HepG2 (cell line): ENCODE measurements around the gene RAB22A. TPM values are rescaled to one million over a fixed set of nuclear protein-coding genes. Genes with fewer than 3 reads are reported as not detected.

Experiments
- ATAC-seq: fragments of 200-7000 bp; cut with Tn5 transposase; 3 replicates; pipeline ENCODE4 v1.9.1; 2020; ENCODE audit warnings: mild to moderate bottlenecking, moderate library complexity
- BruUV-seq: library from RNA; stranded (reverse); fragments of 400-500 nt; replicated peaks from 2 replicates; lab custom pipeline; 2021; lab: Mats Ljungman, UMichigan
- CTCF ChIA-PET: fragments of 300-600 bp; formaldehyde crosslinking; extraction: SDS; loops from one replicate; lab custom pipeline; 2021; ENCODE audit warnings: low total read pairs, inconsistent platforms, low intra/inter-chr PET ratio; lab: Yijun Ruan, JAX
- POLR2A ChIA-PET: fragments of 350-600 bp; sonication (Branson Sonifier 250); formaldehyde crosslinking; loops from one replicate; lab custom pipeline; 2020; ENCODE audit warnings: antibody characterized with exemption, inconsistent platforms; lab: Yijun Ruan, JAX
- DNase-seq: peaks from one replicate; pipeline ENCODE4 v3.0.0-alpha.2; 2015; ENCODE audit warnings: low spot score
- FAIRE-seq: peaks from 3 replicates; lab custom pipeline; 2011; peaks lifted over from hg19 to GRCh38; lab: Jason Lieb, UNC
- H2AFZ ChIP-seq: one replicate; pipeline ENCODE4 v1.6.1; 2011; ENCODE audit warnings: low read length, inconsistent platforms
- H3K27ac ChIP-seq: fragments of 300-600 bp; 3 replicates; pipeline ENCODE4 v1.8.0; 2011; ENCODE audit warnings: mixed run types, mild to moderate bottlenecking, mixed read lengths, low read length, inconsistent platforms; ENCODE audit not compliant: insufficient read depth; ENCODE audit errors: extremely low read length
- H3K27me3 ChIP-seq, 2 experiments: fragments of 200-600 bp in 1 of 2; 2 replicates in 1 of 2; 3 replicates in 1 of 2; pipeline versions ENCODE4 v1.6.0 to v1.8.0; 2011; ENCODE audit warnings: low read length in 2 of 2, mild to moderate bottlenecking in 2 of 2, moderate library complexity in 2 of 2, inconsistent platforms in 1 of 2; ENCODE audit not compliant: insufficient read depth in 2 of 2, control insufficient read depth in 1 of 2
- H3K36me3 ChIP-seq, 2 experiments: fragments of 200-600 bp in 1 of 2; replicated peaks in 1 of 2; 2 replicates in 1 of 2; 3 replicates in 1 of 2; pipeline versions ENCODE4 v1.5.1 to v1.8.0; 2011; ENCODE audit warnings: low read length in 2 of 2, inconsistent platforms in 1 of 2; ENCODE audit not compliant: insufficient read depth in 2 of 2, control insufficient read depth in 1 of 2
- H3K4me1 ChIP-seq: 2 replicates; pipeline ENCODE4 v1.5.1; 2012; ENCODE audit warnings: low read length, inconsistent platforms; ENCODE audit not compliant: insufficient read depth
- H3K4me2 ChIP-seq: 2 replicates; pipeline ENCODE4 v1.6.0; 2011; ENCODE audit warnings: low read depth, low read length, inconsistent platforms
- H3K4me3 ChIP-seq, 3 experiments: fragments of 200-600 bp in 1 of 3; sonication (generic), shearing (Covaris generic) in 1 of 3; replicated peaks in 1 of 3; 2 replicates each; pipeline ENCODE4 v1.5.1; 2011 to 2016; ENCODE audit warnings: low read length in 3 of 3, inconsistent platforms in 2 of 3, low read depth in 2 of 3, mild to moderate bottlenecking in 2 of 3, control low read depth in 1 of 3, mixed read lengths in 1 of 3; ENCODE audit not compliant: insufficient read depth in 1 of 3
- H3K79me2 ChIP-seq: one replicate; pipeline ENCODE4 v1.6.1; 2011; ENCODE audit warnings: low read length, inconsistent platforms; ENCODE audit not compliant: insufficient read depth
- H3K9ac ChIP-seq: 2 replicates; pipeline ENCODE4 v1.6.0; 2011; ENCODE audit warnings: mild to moderate bottlenecking, low read depth, low read length, inconsistent platforms; ENCODE audit not compliant: insufficient read depth
- H3K9me3 ChIP-seq: 2 replicates; pipeline ENCODE4 v1.5.1; 2012; ENCODE audit warnings: mild to moderate bottlenecking, low read length
- H4K20me1 ChIP-seq: 2 replicates; pipeline ENCODE4 v1.6.0; 2011; ENCODE audit warnings: inconsistent platforms, mild to moderate bottlenecking, low read length, moderate library complexity; ENCODE audit not compliant: insufficient read depth
- MAFF ChIP-seq: IDR thresholded peaks from 2 replicates; pipeline ENCODE4 v1.6.1; 2011; ENCODE audit warnings: low read depth, low read length, improper control_type of control experiment
- MAFK ChIP-seq, 2 experiments: IDR thresholded peaks in 1 of 2; conservative IDR thresholded peaks in 1 of 2; 2 replicates each; pipeline ENCODE4 v1.6.1; 2011; ENCODE audit warnings: improper control_type of control experiment in 2 of 2, low read length in 2 of 2
- ZNF225 ChIP-seq: sonication (generic); formaldehyde crosslinking; IDR thresholded peaks from 2 replicates; pipeline ENCODE4 v1.4.0; 2020; ENCODE audit warnings: mild to moderate bottlenecking, missing genetic modification reagents
- ZNF446 ChIP-seq: sonication (generic); formaldehyde crosslinking; IDR thresholded peaks from 2 replicates; pipeline ENCODE4 v1.5.0; 2020; ENCODE audit warnings: mild to moderate bottlenecking, missing genetic modification reagents
- ZNF609 ChIP-seq: sonication (generic); formaldehyde crosslinking; IDR thresholded peaks from 2 replicates; pipeline ENCODE4 v1.4.0; 2020; ENCODE audit warnings: mild to moderate bottlenecking, missing genetic modification reagents, borderline replicate concordance
- WGBS: methylation state at CpG from one replicate; pipeline ENCODE4 v1.1.6; 2017; ENCODE audit warnings: low lambda C conversion rate; 5-methylcytosine and 5-hydroxymethylcytosine counted together
- in situ Hi-C: cut with HindIII; loops from 2 replicates; pipeline ENCODE4 v1.10.0; 2017; ENCODE audit warnings: low pct_unique_long_range_greater_than_20kb; ENCODE audit not compliant: extremely low pct_ligation_motif_present
- intact Hi-C: fragments of 100-400 bp; cut with micrococcal nuclease; formaldehyde crosslinking; loops from one replicate; pipeline ENCODE4 v1.10.0; 2022; ENCODE audit not compliant: unreplicated experiment
- polyA plus RNA-seq, 8 experiments: library from polyadenylated mRNA; depleted of rRNA in 3 of 8; stranded (reverse) in 7 of 8; unstranded in 1 of 8; fragments of >200 nt; fragmentation: Illumina TruSeq in 4 of 8; extraction: Trizol in 4 of 8; gene quantifications; 2 replicates each; pipeline versions ENCODE4 v1.2.1 to v1.2.3, GENCODE V29; 2011 to 2016; ENCODE audit warnings: low read depth in 4 of 8, missing spikeins in 1 of 8, mixed read lengths in 1 of 8; ENCODE audit not compliant: insufficient read depth in 1 of 8
- total RNA-seq, 5 experiments: library from RNA; depleted of rRNA; stranded (reverse); fragments of >200 nt; fragmentation: Illumina TruSeq; extraction: Trizol; gene quantifications; 2 replicates each; pipeline ENCODE4 v1.2.3, GENCODE V29; 2016; ENCODE audit warnings: low read depth in 1 of 5

The RAB22A gene
- total and polyA plus RNA-seq, 2 of the 13 experiments (the other 11 are each of a cell fraction or from before 2014, with no cell fraction given): 10.7 to 11.2 TPM

- H3K4me1 ChIP-seq: no peaks in the 10 kb centered on the region
- intact Hi-C loops (no loop called here), in situ Hi-C loops (no loop called here)
- 100% methylated on average over 1 of the region's 1 CpG for WGBS
- no peak overlapping the region for H3K4me2 ChIP-seq
- CTCF ChIA-PET: no interaction called here
- H3K27me3 ChIP-seq: no peaks in the 10 kb centered on the region
- no peak overlapping the region for H3K27ac ChIP-seq
- H2AFZ ChIP-seq: no peak overlapping the region
- no peaks in the 10 kb centered on the region for H3K79me2 ChIP-seq
- TF ChIP-seq ZNF225 (no peak), MAFK (conservative IDR thresholded peaks at IDR 0.05 in 1 of 2, IDR thresholded peaks at IDR 0.05 in 1 of 2; ENCODE audit: low read length in 2 of 2) (peak; percentile 67 to 83), ZNF609 (no peak), MAFF (peak; percentile 51; the same call in 1 of the 2 replicates)
- POLR2A ChIA-PET: no interaction called here
- DNase-seq (no peak), FAIRE-seq (no peak), ATAC-seq (no peak)
- BruUV-seq: no TSS peak
- H3K4me3 ChIP-seq: no peak overlapping the region
- H3K9me3 ChIP-seq: no peaks in the 10 kb centered on the region
- H3K9ac ChIP-seq: no peak overlapping the region
- peaks cover 11 to 25% of the 10 kb centered on the region in 2 experiments for H3K36me3 ChIP-seq
- no peaks in the 10 kb centered on the region for H4K20me1 ChIP-seq
These were observed 52.6 kb downstream of the RAB22A start for GRCh38 chr20:58362206-58362516.

GRCh38 chr20:58362970-58363369 is 53.5 kb downstream of the RAB22A start:
- ATAC-seq (no peak), DNase-seq (no peak), FAIRE-seq (no peak)
- ChIA-PET CTCF (no interaction called here), POLR2A (no interaction called here)
- H3K4me2 ChIP-seq: no peak overlapping the region
- no peaks in the 10 kb centered on the region for H3K79me2 ChIP-seq
- 95% methylated on average over 4 of the region's 4 CpGs for WGBS
- no peaks in the 10 kb centered on the region for H3K27me3 ChIP-seq
- no peak overlapping the region for H3K27ac ChIP-seq
- peaks cover 11 to 24% of the 10 kb centered on the region in 2 experiments for H3K36me3 ChIP-seq
- no peak overlapping the region for H2AFZ ChIP-seq
- TF ChIP-seq ZNF446 (CRISPR knock-in tag) (no peak), MAFK (conservative IDR thresholded peaks at IDR 0.05 in 1 of 2, IDR thresholded peaks at IDR 0.05 in 1 of 2; ENCODE audit: low read length in 2 of 2) (peak; percentile 77 to 89), MAFF (peak; percentile 82)
- intact Hi-C loops (no loop called here), in situ Hi-C loops (no loop called here)
- no peak overlapping the region for H3K9ac ChIP-seq
- no peak overlapping the region for H3K4me3 ChIP-seq
- H3K4me1 ChIP-seq: no peaks in the 10 kb centered on the region
- H4K20me1 ChIP-seq: no peaks in the 10 kb centered on the region
- BruUV-seq: no TSS peak
- no peaks in the 10 kb centered on the region for H3K9me3 ChIP-seq
